Adrenal gland (tissue), 12 donors: ENCODE results near the gene STOML3. TPM values are rescaled to one million over a fixed set of nuclear protein-coding genes. Genes with fewer than 3 reads are reported as not detected.

Experiments
- DNase-seq, 7 donors: peaks; one replicate each; pipeline ENCODE4 v3.0.0-alpha.2; 2019 to 2020
- H3K27ac ChIP-seq, 5 donors: fragments of 200-600 bp; sonication (generic) in 4 of 5; 1 replicate in 3 of 5; 2 replicates in 2 of 5; pipeline versions ENCODE4 v1.5.1 to v1.8.0; 2016 to 2020; ENCODE audit warnings: mild to moderate bottlenecking in 1 of 5
- H3K27me3 ChIP-seq: fragments of 200-600 bp; 2 replicates; pipeline ENCODE4 v1.8.0; 2021
- H3K36me3 ChIP-seq, 2 donors: fragments of 200-600 bp; replicated peaks in 1 of 2; 1 replicate in 1 of 2; 2 replicates in 1 of 2; pipeline versions ENCODE4 v1.5.1 to v1.8.0; 2018 to 2022
- H3K4me1 ChIP-seq, 2 donors: fragments of 200-600 bp; replicated peaks in 1 of 2; 1 replicate in 1 of 2; 2 replicates in 1 of 2; pipeline versions ENCODE4 v1.5.1 to v1.8.0; 2018 to 2021
- H3K4me3 ChIP-seq, 4 donors: fragments of 200-600 bp; sonication (generic) in 3 of 4; one replicate each; pipeline ENCODE4 v1.5.1; 2016 to 2018
- H3K9me3 ChIP-seq, 3 donors: fragments of 200-600 bp; sonication (generic) in 1 of 3; replicated peaks in 1 of 3; 1 replicate in 2 of 3; 2 replicates in 1 of 3; pipeline versions ENCODE4 v1.5.1 to v1.8.0; 2016 to 2021
- CTCF ChIP-seq, 6 experiments: fragments of 450-650 bp in 4 of 6; fragments of 200-600 bp in 2 of 6; sonication (generic) in 1 of 6; IDR thresholded peaks; 1 replicate in 5 of 6; 2 replicates in 1 of 6; pipeline versions ENCODE4 v1.5.1 to v1.8.0; 2016 to 2021; ENCODE audit warnings: antibody characterized with exemption in 6 of 6, mild to moderate bottlenecking in 2 of 6, moderate library complexity in 1 of 6
- POLR2A ChIP-seq, 2 donors: fragments of 450-650 bp; IDR thresholded peaks; one replicate each; pipeline ENCODE4 v1.6.1; 2017; ENCODE audit warnings: antibody characterized with exemption in 2 of 2, mild to moderate bottlenecking in 2 of 2, moderate library complexity in 1 of 2
- WGBS, 4 donors: extraction: QIAGEN DNeasy Blood & Tissue Kit in 2 of 4; methylation state at CpG; one replicate each; pipeline versions ENCODE4 v1.1.5 to v1.1.7; 2013 to 2017; 5-methylcytosine and 5-hydroxymethylcytosine counted together
- intact Hi-C, 2 donors: fragments of 100-400 bp; cut with DNase I; formaldehyde crosslinking; loops; one replicate each; pipeline versions ENCODE4 v1.14.1 to v1.15.0; 2022 to 2023
- polyA plus RNA-seq, 3 donors: library from polyadenylated mRNA; stranded (reverse); fragments of 200-250 nt in 2 of 3; fragments of 350-450 nt in 1 of 3; fragmentation: Illumina TruSeq in 1 of 3; extraction: RNeasy Lipid Tissue Mini Kit (QIAGEN cat#74804) in 1 of 3; gene quantifications; one replicate each; pipeline ENCODE4 v1.2.3, GENCODE V29; 2013 to 2014
- total RNA-seq, 9 donors: library from RNA; depleted of rRNA in 4 of 9; stranded (reverse); fragments of >200 nt in 4 of 9; fragments of 120-200 nt in 1 of 9; fragmentation: NEBNext Ultra II Directional in 1 of 9; extraction: Animal tissue kit (Norgen Biotek cat#: 25700) in 1 of 9; gene quantifications; one replicate each; pipeline versions ENCODE4 v1.1.0 to v1.2.4, GENCODE V29; 2013 to 2023
- donor health status: healthy with polysubstance abuse.
- donor health status: Bipolar disorder and iron deficiency.
- donor health status: DM: yes; HTN: yes; CAD: no.
- donor health status: DM: no; HTN: no; CAD: no.
- donor health status: DM: no; HTN: no; CAD: no.
- donor health status: DM: yes; HTN: yes; CAD: no.

Gene STOML3
- total and polyA plus RNA-seq, 12 donors, result 0.06 TPM; not detected in 11

- H3K36me3 ChIP-seq, result no peaks in the 10 kb centered on the region
- H3K9me3 ChIP-seq, result no peaks in the 10 kb centered on the region
- WGBS, 4 donors, result 75 to 84% (median 80%) methylated on average over 3 of the region's 3 CpGs
- intact Hi-C loops, result no loop called here
- H3K4me3 ChIP-seq, result no peak overlapping the region
- no peaks in the 10 kb centered on the region for H3K4me1 ChIP-seq
- H3K27ac ChIP-seq, result no peak overlapping the region
- H3K27me3 ChIP-seq, result no peaks in the 10 kb centered on the region
- TF ChIP-seq POLR2A (IDR thresholded peaks at IDR 0.05), result no peak
- TF ChIP-seq CTCF (IDR thresholded peaks at IDR 0.05), result no peak
- no peak for DNase-seq
Observed at GRCh38 chr13:38941353-38941945, 49.2 kb downstream of the STOML3 start.

- H3K4me1 ChIP-seq, result no peaks in the 10 kb centered on the region
- intact Hi-C loops, result no loop called here
- no peaks in the 10 kb centered on the region for H3K9me3 ChIP-seq
- no peaks in the 10 kb centered on the region for H3K36me3 ChIP-seq
- H3K27ac ChIP-seq, result no peak overlapping the region
- no peak for TF ChIP-seq CTCF (IDR thresholded peaks at IDR 0.05)
- TF ChIP-seq POLR2A (IDR thresholded peaks at IDR 0.05), result no peak
- H3K27me3 ChIP-seq, result no peaks in the 10 kb centered on the region
- no peak for DNase-seq
- H3K4me3 ChIP-seq, result no peak overlapping the region
Observed at GRCh38 chr13:38933786-38934185, 56.8 kb downstream of the STOML3 start.

GRCh38 chr13:38922170-38922569 is 68.5 kb downstream of the STOML3 start:
- H3K4me1 ChIP-seq, result no peaks in the 10 kb centered on the region
- no peak for TF ChIP-seq CTCF (IDR thresholded peaks at IDR 0.05)
- no peak for TF ChIP-seq POLR2A (IDR thresholded peaks at IDR 0.05)
- WGBS, 4 donors, result 67 to 82% (median 71%) methylated on average over 1 of the region's 1 CpG
- no peaks in the 10 kb centered on the region for H3K36me3 ChIP-seq
- H3K27me3 ChIP-seq, result no peaks in the 10 kb centered on the region
- H3K27ac ChIP-seq, result no peak overlapping the region
- DNase-seq, result no peak
- intact Hi-C loops, result no loop called here
- no peaks in the 10 kb centered on the region for H3K9me3 ChIP-seq
- H3K4me3 ChIP-seq, result no peak overlapping the region

GRCh38 chr13:38921081-38921480 is 69.5 kb downstream of the STOML3 start:
- 42 to 87% (median 65%) methylated on average over 2 of the region's 2 CpGs for WGBS, 4 donors

More at GRCh38 chr13:38921081-38921480, 69.5 kb downstream of the STOML3 start:
- Histone ChIP-seq H3K4me3 (no peak overlapping the region), H3K36me3 (no peaks in the 10 kb centered on the region), H3K9me3 (no peaks in the 10 kb centered on the region), H3K4me1 (no peaks in the 10 kb centered on the region), H3K27ac (no peak overlapping the region), H3K27me3 (no peaks in the 10 kb centered on the region)
- intact Hi-C loops, result no loop called here
- TF ChIP-seq POLR2A (IDR thresholded peaks at IDR 0.05) (no peak), CTCF (IDR thresholded peaks at IDR 0.05) (no peak)
- no peak for DNase-seq

Other genes starting within 250 kb of the STOML3 start
- 10 to 100 TPM in 8 of 9 donors, 1 to 10 TPM in 1; 7.8 to 31.4 (median 18.7) TPM for gene PROSER1, start 47.3 kb upstream of the STOML3 start, total RNA-seq
- 10 to 100 TPM; 14.1 to 19.2 (median 17.8) TPM for gene PROSER1, start 47.3 kb upstream of the STOML3 start, polyA plus RNA-seq
- gene NHLRC3, start 47.6 kb upstream of the STOML3 start, total RNA-seq, result 10 to 100 TPM in 8 of 9 donors, 1 to 10 TPM in 1; 6.6 to 52.1 (median 23.2) TPM
- gene NHLRC3, start 47.6 kb upstream of the STOML3 start, polyA plus RNA-seq, result 10 to 100 TPM; 13.8 to 19.6 (median 19.0) TPM